ENCODE measurements around the gene PDHA2.
A peak's percentile ranks its signal among the peaks of the same experiment; 100 is the strongest.
"Not testable (repeated sequence)": the region's sequence is repeated elsewhere in the genome, so short reads cannot be mapped to it uniquely, and the experiment has no call there.

Gene PDHA2

DNA sequence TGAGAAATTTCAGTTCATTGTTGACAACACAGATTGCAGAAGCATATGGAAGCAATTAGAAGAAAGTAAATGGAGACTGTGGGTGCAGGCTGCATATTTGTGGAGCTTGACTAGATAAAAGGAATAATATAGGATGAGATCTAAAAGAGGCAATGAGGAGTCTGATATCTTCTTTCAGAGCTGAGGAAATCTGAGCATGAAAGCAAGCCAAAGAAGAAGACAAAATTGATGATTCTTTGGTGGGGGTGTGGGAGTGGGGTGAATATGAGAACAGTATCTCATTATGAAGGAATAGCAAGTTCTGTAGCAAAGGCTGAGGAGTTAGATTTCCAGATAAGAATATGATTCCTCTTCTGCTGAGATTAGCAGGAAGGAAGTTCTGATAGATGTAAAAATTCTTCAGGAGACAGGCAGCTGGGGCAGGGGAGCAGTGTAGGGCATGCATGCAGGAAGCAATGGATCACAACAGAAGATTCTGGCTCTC lies 6.1 kb upstream of the PDHA2 start:
- TF ChIP-seq, protein P1, sequence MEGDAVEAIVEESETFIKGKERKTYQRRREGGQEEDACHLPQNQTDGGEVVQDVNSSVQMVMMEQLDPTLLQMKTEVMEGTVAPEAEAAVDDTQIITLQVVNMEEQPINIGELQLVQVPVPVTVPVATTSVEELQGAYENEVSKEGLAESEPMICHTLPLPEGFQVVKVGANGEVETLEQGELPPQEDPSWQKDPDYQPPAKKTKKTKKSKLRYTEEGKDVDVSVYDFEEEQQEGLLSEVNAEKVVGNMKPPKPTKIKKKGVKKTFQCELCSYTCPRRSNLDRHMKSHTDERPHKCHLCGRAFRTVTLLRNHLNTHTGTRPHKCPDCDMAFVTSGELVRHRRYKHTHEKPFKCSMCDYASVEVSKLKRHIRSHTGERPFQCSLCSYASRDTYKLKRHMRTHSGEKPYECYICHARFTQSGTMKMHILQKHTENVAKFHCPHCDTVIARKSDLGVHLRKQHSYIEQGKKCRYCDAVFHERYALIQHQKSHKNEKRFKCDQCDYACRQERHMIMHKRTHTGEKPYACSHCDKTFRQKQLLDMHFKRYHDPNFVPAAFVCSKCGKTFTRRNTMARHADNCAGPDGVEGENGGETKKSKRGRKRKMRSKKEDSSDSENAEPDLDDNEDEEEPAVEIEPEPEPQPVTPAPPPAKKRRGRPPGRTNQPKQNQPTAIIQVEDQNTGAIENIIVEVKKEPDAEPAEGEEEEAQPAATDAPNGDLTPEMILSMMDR (IDR thresholded peaks at IDR 0.05; ENCODE audit: low read length, missing control alignments) = no peak
- no peak for DNase-seq (ENCODE audit: low read depth)
- H3K4me3 ChIP-seq (replicated peaks; ENCODE audit: low read depth, low read length) = no peak overlapping the region

GRCh38 chr4:95835672-95836071 lies 4.2 kb upstream of the PDHA2 start:
- no peak overlapping the region for H3K4me3 ChIP-seq (replicated peaks; ENCODE audit: low read depth, low read length)
- TF ChIP-seq, protein P1 (IDR thresholded peaks at IDR 0.05; ENCODE audit: low read length, missing control alignments) = peak; percentile 15
- DNase-seq (ENCODE audit: low read depth) = no peak

- no peak for DNase-seq (ENCODE audit: low read depth)
- no peak overlapping the region for H3K4me3 ChIP-seq (replicated peaks; ENCODE audit: low read depth, low read length)
- TF ChIP-seq, protein P1 (IDR thresholded peaks at IDR 0.05; ENCODE audit: low read length, missing control alignments) = no peak
These were observed 1.7 kb upstream of the PDHA2 start for GRCh38 chr4:95838192-95838591.

- TF ChIP-seq, protein P1 (IDR thresholded peaks at IDR 0.05; ENCODE audit: low read length, missing control alignments) = no peak
- DNase-seq (ENCODE audit: low read depth) = no peak
- no peak overlapping the region for H3K4me3 ChIP-seq (replicated peaks; ENCODE audit: low read depth, low read length)
These were observed 8.1 kb downstream of the PDHA2 start for GRCh38 chr4:95847908-95848460.

DNA sequence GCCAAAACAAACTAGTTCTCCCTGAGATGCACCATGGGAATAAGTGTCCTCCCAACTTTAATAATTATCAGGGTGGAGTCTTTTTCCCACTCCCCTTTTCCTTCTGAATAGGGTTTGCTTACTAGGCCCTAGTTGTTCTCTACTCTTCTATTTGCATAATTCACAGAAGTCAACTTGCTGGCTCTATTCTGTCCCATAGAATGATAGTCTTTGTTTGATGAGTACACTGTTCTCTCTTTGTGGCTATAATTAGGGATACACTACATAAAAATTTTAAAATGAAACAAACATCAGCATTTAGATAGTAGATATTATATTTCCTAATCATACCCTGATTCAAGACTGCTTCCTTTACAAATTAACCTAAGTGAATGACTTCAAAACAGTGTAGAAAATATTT lies 10.3 kb downstream of the PDHA2 start:
- TF ChIP-seq, protein P1 (IDR thresholded peaks at IDR 0.05; ENCODE audit: low read length, missing control alignments) = no peak
- DNase-seq (ENCODE audit: low read depth) = no peak
- H3K4me3 ChIP-seq (replicated peaks; ENCODE audit: low read depth, low read length) = no peak overlapping the region

GRCh38 chr4:95857761-95858160 lies 17.9 kb downstream of the PDHA2 start:
- peak; percentile 20 for DNase-seq (ENCODE audit: low read depth)
- TF ChIP-seq, protein P1 (IDR thresholded peaks at IDR 0.05; ENCODE audit: low read length, missing control alignments) = no peak
- no peak overlapping the region for H3K4me3 ChIP-seq (replicated peaks; ENCODE audit: low read depth, low read length)

DNA sequence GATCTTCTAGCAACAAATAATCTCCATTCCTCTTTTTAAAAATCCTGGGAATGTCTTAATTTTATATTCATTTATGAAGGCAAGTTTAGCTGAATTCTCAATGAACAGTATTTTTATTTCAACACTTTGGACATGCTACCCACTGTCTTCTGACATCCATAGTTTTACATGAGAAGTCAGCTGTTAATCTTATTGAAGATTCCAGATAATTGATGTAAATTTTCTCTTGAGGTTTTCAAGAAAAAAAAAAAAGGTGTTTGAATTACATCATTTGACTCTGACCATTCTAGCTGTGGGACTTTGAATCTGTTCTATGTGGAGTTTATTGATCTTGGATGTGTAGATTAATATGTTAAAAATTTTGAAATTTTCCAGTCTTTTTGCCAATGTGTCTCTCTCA lies 28.0 kb downstream of the PDHA2 start:
- TF ChIP-seq, protein P1 (IDR thresholded peaks at IDR 0.05; ENCODE audit: low read length, missing control alignments) = no peak
- DNase-seq (ENCODE audit: low read depth) = peak; percentile 10

DNA sequence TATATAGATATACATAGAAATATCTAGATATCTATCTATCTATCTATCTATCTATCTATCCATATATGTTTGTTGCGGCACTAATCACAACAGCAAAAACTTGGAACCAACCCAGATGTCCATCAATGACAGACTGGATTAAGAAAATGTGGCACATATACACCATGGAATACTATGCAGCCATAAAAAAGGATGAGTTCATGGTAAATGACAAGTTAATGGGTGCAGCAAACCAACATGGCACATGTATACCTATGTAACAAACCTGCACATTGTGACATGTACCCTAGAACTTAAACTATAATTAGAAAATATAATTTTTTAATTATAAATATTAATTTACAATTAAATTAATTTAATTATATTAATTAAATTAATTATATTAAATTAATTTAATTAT lies 29.5 kb downstream of the PDHA2 start:
- not testable (repeated sequence) for DNase-seq (ENCODE audit: low read depth); H3K4me3 ChIP-seq (replicated peaks; ENCODE audit: low read depth, low read length)

More for the DNA sequence above, 28.0 kb downstream of the PDHA2 start:
- no peak overlapping the region for H3K4me3 ChIP-seq (replicated peaks; ENCODE audit: low read depth, low read length)

Measured in fibroblast of pulmonary artery (primary cell).